HG03159 (cell line): Measurements from ENCODE around the gene ERG.

Source experiments
- ATAC-seq: cut with Tn5 transposase; IDR thresholded peaks from one replicate; pipeline ENCODE4 v1.9.1; 2021; ENCODE audit warnings: mild to moderate bottlenecking, moderate library complexity; ENCODE audit not compliant: unreplicated experiment

Gene ERG

DNA sequence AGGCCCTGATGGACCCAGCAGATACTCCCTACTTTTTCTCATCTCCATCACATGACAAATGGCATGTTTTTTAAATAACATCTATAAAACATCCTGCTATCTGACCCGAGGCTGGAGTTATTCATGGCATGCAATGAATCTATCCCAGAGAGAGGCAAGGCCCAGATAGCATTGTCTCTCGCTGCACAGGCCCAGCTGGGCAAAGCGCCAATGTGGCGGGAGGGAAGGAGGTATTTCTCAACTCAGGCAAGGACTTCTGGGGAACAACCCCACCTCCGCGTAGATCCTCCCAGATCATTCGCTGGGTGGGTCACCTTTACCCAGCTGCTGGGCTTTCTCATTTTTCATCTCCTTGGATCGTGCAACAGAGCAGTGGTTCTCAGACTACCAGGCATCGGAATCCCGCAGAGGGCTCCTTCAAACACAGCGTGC, 59.8 kb downstream of the ERG start:
- ATAC-seq: no peak

DNA sequence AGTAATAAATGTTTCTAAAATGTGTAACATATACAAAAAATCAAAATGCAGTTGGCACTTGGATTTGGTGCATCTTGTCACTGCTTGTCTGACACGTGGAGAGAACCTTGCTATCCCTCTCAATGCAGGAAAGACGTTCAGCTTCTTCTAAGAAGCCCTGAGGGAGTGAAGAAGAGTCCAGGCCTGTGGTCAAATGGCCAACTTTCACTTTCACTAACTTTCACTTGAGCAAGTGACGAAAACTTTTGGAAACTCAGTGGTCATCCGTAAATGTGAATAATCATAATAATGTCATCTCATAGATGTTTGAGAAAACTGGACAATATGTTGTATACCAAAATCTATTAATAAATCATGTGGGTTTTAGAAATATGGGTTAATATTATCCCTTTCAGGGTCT, 61.9 kb downstream of the ERG start:
- no peak for ATAC-seq

DNA sequence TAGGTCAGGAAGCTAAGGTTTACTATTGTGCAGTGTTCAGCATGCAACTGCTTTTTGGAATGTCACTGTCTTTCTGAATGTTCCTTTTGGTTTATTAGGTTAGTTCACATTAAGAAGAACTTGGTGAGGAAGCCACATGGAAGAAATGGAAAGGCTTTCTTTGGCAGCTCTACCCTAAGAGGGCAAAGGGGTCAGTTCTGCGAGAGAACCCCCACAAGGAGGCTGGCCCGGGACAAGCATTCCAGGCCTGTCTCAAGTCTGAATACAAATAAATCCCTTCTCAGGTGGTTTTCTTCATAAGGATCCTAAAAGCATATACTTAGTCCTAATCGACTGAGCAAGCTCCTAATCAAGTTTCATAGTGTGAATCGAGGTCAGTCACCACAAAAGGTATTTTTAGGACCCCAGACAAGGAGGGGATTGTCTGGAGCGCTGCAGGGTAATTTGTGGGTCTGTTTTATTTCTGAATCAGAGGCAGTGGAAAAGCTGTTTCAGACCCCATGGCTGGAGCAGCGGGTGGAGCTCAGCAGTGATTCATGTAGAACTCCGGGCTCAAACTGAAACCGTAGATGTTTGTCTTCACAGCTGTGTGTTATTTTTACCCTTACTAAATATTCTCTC, 63.3 kb downstream of the ERG start:
- no peak for ATAC-seq

DNA sequence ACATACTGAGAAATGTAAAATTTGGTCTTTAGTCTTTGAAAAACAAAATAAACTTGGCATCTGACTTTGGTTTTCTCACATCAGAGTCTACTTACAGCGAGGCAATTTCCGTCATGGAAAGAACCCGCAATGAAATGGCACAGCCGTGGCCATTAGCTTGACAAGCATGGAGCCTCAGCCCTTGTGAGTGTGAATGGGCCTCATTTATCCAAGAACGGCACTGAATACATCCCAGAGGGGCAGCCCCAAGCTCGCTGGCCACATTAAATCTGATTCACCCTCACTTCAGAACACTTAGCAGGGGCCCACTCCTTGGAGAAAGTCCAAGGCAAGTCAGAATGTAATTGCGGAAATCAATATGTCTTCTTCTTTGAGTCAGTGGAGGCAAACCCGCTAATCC, 64.8 kb downstream of the ERG start:
- ATAC-seq: no peak

DNA sequence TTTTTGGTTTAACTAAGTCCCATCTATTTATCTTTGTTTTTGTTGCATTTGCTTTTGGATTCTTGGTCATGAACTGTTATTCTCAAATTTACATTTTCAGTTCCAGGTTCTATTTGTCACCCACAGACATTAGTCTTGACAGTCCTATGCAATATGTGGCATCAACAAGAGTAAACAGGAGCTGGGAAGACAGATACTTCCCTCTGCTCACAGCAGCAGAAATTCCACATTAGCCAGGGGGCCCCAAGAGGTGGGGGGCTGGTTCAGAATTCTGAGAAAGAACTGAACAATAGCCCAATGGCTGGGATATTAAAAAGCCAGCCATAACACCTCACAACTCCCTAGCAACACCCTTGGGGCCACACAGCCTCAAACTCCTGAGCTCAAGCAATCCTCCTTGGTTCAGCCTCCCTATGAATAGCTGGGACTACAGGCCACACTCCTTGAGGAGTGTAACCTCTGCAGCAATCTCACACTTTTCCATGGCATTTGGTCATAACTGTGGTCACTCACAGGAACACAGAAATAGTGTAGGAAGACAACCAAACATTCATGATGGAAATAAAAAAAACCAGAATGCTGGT, 67.8 kb downstream of the ERG start:
- ATAC-seq: no peak

DNA sequence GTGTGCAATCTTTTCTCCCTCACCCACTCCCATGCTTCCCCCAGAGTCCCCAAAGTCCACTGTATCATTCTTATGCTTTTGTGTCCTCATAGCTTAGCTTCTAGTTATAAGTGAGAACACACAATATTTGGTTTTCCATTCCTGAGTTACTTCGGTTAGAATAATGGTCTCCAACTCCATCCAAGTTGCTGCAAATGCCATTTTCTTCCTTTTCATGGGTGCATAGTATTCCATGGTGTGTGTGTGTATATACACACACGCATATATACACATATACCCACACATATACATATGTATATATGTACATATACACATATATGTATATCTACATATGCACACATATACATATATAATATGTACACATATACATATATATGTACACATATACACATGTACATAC, 69.3 kb downstream of the ERG start:
- ATAC-seq: no peak

DNA sequence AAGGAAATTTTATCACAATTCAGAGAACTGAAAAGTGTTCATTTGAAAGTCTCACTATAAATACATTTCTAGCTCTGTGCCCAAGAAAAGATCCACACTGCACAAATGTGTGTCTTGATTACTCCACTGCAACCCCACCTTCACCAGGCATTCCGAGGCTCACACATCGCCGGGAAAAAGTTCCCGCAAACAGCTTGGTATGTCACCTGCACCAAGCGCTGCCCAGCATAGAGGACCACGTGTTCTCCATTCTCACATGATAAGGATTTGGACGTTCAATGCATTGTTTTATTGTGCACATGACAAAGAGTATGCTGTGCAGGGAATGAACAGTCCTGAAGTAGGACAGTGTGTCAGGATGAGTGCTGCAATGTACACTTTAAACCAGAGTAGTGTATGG, 70.1 kb downstream of the ERG start:
- no peak for ATAC-seq

DNA sequence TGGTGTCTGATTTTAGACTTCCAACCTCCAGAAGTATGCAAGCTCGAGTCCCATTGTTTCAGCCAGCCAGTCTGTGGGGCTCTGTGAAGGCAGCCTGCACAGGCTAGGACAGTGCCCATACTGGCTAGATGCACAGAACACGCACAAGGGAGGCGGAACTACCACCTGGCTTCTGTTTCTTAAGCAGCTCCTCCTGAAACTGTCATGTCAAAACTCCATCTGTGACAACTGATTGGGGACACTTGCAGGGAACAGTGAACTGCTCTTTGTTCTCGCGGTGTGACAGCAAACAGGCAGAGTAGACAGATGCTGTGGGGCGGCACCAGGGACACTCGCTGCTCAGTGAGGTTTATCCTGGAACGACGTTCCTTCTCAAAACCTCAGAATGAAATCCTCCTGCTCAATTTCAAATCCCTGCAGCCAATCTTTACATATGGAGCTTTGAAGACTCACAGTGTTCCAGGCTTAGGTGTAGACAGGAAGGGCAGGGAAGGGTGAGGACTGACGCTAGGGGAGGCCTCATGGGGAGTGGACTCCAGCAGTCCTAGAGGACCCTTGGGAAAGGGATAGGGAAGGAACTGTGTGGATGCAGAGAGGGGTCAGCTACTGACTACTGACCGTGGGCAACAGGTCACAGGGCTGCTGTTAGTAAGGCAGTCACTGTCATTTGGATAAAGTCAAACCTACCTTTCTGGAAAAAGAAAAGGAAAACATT, 73.8 kb downstream of the ERG start:
- ATAC-seq: no peak

DNA sequence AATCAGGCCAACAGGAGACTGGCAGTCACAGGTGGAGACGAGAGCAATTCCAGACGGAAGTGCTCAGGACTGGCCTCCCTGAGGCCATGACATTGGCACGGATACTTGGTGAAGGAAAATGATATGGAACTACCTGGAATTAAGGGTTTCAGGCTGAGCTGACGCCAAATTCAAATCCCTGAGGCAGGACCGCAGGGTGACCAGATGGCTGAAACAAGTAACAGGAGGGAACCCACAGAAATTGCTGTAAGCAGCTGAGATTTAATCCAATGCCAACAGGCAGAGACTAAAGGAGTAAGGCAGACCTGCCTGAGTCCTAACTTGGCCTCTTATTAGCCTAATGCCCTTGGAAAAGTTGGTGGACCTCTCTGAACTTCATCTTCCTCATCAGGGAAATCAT, 76.2 kb downstream of the ERG start:
- ATAC-seq: no peak

DNA sequence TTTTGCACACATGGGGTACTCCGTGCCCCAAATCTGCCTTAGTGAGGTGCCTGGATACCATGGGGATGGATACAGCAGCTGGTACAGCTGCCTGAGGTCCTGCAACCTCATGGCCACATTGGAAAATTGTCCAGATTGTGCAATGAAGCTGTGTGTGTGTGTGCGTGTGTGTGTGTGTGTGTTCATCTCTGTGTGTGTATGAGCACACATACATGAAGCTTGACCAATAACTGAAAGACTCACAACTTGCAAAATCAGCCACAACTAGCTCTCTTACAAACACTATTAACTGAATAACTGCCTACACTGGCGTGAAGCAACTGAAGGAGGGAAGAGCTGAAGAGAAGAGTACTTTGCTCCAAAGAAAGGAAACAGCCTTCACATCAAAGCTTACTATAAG, 78.1 kb downstream of the ERG start:
- ATAC-seq: no peak

DNA sequence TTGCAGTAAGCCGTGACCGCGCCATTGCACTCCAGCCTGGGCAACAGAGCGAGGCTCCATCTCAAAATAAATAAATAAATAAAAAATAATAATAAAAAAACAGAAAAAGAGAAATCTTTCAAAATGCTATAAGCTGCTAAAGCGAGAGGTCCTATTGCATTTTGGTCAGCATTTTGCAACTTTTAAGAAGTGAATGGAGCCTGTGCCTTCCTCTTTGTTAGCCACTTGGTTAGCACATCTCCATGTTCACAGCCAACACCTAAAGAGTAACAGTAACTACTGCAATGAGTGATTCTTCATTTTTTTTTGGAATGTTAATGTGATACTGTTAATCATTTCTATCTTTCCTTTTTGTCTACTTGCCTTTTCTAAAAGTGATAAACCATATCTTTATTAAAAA, 80.6 kb downstream of the ERG start:
- ATAC-seq: no peak

DNA sequence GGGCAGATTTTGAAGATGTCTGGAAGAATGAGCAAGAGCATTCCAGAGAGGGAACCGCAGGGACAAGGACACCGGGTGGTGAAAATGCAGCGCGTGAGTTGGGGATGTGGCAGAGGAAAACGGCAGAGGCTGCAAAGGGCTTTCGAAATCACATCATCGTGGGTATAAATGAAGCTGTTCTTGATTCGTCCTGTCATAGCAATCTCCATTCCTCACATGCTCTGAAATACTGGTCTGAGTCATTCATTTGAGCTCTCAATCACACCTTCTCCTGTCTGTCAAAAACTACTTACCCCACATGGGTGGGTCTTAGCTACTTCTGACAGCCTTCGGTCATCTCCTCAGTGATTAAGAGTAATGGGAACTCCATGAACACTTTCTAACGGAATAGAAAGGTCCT, 81.5 kb downstream of the ERG start:
- no peak for ATAC-seq

DNA sequence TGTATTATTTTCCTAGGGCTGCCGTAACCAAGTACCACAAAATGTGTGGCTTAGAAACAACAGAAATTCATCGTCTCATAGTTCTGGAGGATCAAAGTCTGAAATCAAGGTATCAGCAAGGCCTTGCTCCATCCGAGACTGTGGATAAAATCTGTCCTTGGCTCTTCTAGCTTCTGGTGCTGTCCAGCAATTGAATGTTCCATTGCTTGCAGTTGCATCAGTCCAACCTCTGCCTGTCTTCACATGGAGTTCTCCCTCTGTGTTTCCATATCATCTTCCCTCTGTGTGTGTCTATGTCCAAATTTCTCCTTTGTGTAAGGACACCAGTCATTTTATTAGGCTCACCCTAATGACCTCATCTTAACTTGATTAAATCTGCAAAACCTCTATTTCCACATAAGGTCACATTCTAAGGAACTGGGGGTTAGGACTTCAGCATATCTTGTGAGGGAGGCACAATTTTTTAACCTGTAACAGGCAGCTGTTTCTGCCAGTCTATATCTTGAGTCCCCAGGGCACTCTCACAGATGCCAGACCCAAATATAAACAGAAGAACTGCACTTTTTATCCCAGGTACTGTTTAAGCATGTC, 84.2 kb downstream of the ERG start:
- ATAC-seq: no peak

DNA sequence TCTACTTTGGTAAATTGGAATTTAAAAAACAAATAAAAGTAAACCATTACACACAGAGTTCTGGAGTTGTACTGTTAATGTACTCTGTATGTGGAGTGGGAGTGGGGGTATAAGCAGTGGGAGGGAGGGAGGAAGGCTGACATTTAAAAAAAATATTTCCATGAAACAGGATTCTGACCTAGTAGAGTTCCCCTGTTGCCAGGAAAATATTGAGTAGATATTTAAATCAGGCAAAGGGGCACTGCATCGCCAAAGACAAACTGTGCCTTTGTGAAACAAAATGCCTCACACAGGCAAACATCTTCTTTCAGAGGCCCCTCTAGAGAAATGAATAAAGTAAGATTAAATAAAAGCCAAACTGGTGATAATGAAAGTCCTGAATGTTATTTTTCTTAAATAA, 87.8 kb downstream of the ERG start:
- no peak for ATAC-seq

DNA sequence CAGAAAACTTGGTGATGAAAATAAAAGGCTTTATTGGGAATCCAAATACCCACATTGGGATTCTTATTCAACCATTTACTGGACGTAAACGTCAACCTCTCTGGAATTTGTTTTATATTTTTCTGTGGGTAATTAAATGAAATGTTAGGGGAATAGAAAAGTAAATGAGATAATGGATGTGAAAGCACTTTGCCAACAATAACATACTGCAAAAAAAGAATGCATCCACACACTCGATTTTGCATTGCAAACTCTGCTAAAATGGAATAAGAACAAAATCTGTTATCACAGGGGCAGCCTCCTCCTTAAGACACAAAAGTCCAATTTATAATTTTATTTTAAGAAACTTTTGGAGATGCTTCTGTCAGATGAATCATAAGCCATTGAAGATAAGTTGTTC, 88.4 kb downstream of the ERG start:
- no peak for ATAC-seq

DNA sequence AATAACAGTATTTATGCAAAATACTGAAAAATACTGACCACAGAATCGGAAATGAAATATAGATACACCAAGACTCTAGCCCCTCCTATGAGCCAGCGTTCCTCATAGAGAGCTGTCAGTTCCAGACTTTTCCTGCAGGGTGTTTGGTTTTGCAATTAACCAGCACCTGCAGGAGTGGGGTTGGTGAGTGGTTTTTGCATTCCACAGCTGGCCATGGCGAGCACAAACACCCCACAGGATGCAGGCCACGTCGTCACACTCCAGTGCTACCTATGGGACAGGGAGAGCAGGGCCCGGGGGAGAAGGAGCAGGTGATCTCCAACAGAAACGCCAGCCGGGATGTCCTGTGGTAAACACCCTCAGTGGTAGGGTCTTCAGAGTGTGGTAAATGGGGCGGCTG, 94.1 kb downstream of the ERG start:
- no peak for ATAC-seq

DNA sequence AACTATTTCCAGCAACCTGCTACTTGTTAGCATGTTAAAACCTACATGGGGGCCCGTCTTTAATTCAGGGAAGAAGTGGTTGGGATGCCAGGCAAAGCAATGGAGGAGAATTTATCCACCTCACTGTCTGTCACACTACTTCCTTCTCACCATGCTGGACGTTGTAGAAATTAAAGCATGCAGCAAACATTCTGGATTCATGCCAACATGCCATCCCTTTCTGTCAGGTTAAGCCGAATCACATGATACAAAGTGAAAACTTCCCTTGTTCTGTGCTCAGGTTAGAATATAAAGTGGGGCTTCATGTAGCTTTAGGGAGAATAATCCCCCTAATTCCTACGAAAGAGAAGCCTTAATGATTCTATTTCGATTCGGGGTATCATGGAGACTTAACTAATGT, 95.5 kb downstream of the ERG start:
- no peak for ATAC-seq

DNA sequence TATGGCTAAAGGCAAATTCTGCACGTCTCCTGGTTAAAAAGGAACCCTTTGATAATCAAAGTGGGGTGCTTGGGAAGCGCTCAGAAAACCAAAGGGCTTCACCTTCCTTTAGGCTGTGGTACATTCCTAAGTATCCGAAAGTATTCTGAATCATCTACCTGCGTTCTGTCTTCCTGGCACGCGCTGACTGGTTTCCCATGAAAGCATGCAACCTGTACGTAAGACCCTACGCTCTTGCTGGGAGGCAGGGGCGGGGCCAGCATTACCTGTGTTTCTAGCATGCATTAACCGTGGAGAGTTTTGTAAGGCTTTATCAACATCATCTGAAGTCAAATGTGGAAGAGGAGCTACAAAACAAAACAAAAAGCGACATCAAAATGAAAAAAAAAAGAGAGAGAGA, 96.0 kb downstream of the ERG start:
- no peak for ATAC-seq

DNA sequence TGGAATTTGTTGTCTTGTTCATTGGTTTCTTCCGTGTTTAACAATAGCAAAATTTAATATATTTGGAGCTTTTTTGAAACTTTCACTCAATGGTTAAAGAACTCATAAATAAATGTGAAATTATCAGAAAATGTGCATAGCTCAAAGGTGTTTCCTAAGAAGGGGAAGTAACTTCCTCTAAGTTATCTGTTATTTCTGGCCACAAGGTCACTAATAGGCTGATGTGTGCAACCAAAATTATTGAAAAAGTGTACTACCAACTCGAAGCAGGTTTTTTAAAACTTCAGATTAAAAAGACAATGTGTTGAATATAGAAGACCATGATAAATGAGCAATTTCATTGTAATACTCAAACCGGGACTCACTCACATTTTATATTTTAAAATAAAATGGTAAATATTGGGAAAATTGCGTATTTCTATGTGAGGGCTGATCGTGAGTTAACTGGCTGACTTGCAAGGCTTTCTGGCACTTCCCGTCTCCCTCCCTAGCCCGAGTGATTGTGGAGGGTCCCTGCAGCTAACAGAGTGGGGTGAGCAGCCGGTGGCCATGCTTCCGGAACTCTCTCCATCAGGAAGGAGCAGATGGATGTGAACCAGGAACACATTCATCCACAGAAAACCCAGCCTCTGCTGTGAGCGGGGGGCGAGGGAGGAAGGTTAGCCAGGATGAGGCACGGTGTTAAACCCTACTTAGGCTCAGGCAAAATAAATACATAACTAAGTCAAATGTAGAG, 96.9 kb downstream of the ERG start:
- no peak for ATAC-seq

DNA sequence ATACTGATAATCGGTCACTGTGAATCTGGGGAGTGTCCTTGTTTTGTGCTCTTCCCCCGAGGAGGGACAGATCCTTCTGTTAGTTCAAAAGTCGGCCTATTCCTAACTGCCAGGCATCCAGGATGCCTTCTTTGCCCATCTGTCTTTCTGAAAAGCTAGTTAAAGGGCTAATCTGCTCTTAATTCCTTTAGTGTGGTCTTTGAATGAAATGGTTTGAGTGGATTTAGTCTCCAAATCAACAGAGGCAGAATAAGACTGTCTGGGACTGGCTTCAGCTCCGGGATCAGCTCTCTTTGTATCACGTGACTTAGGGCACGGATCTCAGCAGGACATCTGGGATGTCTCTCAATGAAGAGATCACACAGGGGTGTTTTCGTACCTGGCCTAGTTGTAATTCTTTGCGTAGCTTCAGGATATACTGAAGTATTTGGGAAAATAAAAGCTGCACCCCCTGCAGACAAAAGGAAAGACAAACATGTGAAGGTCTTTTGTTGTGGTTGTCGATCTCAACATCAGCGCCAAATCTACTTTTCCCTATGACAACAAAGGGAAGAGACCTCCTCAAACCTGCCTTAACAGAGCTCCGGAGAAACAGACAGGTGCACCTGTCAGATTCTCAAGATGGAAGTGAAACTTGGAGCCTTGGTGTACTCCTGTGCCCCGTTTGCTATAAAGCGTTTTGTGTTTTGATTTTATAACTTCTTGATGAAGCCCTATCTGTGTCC, 97.9 kb downstream of the ERG start:
- ATAC-seq: no peak

DNA sequence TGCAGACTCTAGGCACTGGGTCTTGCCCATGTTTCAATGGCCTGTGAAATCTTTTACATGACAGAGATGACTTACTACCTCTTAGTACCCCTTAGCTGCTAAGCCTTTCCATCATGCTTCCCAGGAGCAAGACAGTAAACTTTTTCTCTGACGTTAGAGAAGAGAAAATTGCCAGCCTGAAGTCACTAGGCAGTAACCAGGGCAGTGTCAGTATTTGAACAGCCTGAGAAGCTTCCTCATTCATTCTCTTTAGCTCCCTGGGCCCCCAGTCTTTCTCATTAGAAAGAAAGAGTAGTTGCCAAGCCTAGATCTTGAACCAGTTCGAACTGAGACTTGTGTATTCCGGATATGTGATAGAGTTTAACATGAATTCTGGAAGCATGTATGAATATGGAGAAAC, 99.2 kb downstream of the ERG start:
- ATAC-seq: no peak
